WTC11 (cell line): ENCODE measurements around the gene FGR. TPM values are rescaled to one million over a fixed set of nuclear protein-coding genes. Genes with fewer than 3 reads are reported as not detected.

Experiments used
- ATAC-seq: fragments of 200-7000 bp; cut with Tn5 transposase; 2 replicates; pipeline ENCODE4 v1.10.0; 2021; ENCODE audit warnings: mild to moderate bottlenecking, moderate library complexity
- CTCF ChIA-PET: fragments of 300-600 bp; sonication (Branson Sonifier 250); formaldehyde crosslinking; loops from one replicate; lab custom pipeline; 2021; ENCODE audit warnings: antibody characterized with exemption; lab: Charles Lee
- POLR2A ChIA-PET: fragments of 350-600 bp; sonication (Branson Sonifier 250); formaldehyde crosslinking; loops from one replicate; lab custom pipeline; 2021; ENCODE audit warnings: antibody characterized with exemption; lab: Charles Lee
- DNase-seq: peaks from one replicate; pipeline ENCODE4 v3.0.0; 2021; ENCODE audit warnings: low spot score
- H3K27ac Mint-ChIP-seq: 2 replicates; pipeline ENCODE4 v1.8.0; 2021; ENCODE audit warnings: mixed read lengths
- H3K27me3 Mint-ChIP-seq: 2 replicates; pipeline ENCODE4 v1.8.0; 2021; ENCODE audit warnings: low read depth, mild to moderate bottlenecking, moderate library complexity, mixed read lengths
- H3K36me3 Mint-ChIP-seq: 2 replicates; pipeline ENCODE4 v1.8.0; 2021; ENCODE audit warnings: mixed read lengths
- H3K4me1 Mint-ChIP-seq: 2 replicates; pipeline ENCODE4 v1.8.0; 2022; ENCODE audit warnings: mixed read lengths
- H3K4me3 Mint-ChIP-seq: 2 replicates; pipeline ENCODE4 v1.8.0; 2021; ENCODE audit warnings: mild to moderate bottlenecking, moderate library complexity, mixed read lengths
- H3K9me3 Mint-ChIP-seq: 2 replicates; pipeline ENCODE4 v1.8.0; 2021; ENCODE audit warnings: mixed read lengths
- EMX1 ChIP-seq: fragments of 250-450 bp; sonication (Bioruptor Pico); IDR thresholded peaks from 2 replicates; pipeline ENCODE4 v1.8.0; 2021; ENCODE audit warnings: mild to moderate bottlenecking
- ETV6 ChIP-seq: sonication (generic); formaldehyde crosslinking; IDR thresholded peaks from 2 replicates; pipeline ENCODE4 v1.8.1; 2022; ENCODE audit warnings: mild to moderate bottlenecking, missing genetic modification reagents
- FOXK1 ChIP-seq: sonication (generic); formaldehyde crosslinking; IDR thresholded peaks from 2 replicates; pipeline ENCODE4 v1.8.0; 2022; ENCODE audit warnings: mild to moderate bottlenecking, moderate library complexity, missing genetic modification reagents
- FOXP1 ChIP-seq: sonication (generic); formaldehyde crosslinking; IDR thresholded peaks from 2 replicates; pipeline ENCODE4 v1.8.0; 2022; ENCODE audit warnings: missing genetic modification reagents, mild to moderate bottlenecking, moderate library complexity, borderline replicate concordance
- IRF1 ChIP-seq: sonication (generic); formaldehyde crosslinking; IDR thresholded peaks from 2 replicates; pipeline ENCODE4 v1.8.0; 2023; ENCODE audit warnings: missing genetic modification reagents
- JAZF1 ChIP-seq: fragments of 250-450 bp; sonication (Bioruptor Pico); IDR thresholded peaks from 2 replicates; pipeline ENCODE4 v1.9.0; 2021; ENCODE audit warnings: moderate library complexity, mild to moderate bottlenecking, inconsistent platforms
- MXD4 ChIP-seq: fragments of 250-450 bp; sonication (Bioruptor Pico); IDR thresholded peaks from 2 replicates; pipeline ENCODE4 v1.8.0; 2021; ENCODE audit warnings: mild to moderate bottlenecking, moderate library complexity, borderline replicate concordance
- NFATC4 ChIP-seq: fragments of 250-450 bp; sonication (Bioruptor Pico); IDR thresholded peaks from 2 replicates; pipeline ENCODE4 v1.9.0; 2021; ENCODE audit warnings: mild to moderate bottlenecking
- NR2C2 ChIP-seq: sonication (generic); formaldehyde crosslinking; IDR thresholded peaks from 2 replicates; pipeline ENCODE4 v1.8.0; 2022; ENCODE audit warnings: mild to moderate bottlenecking, missing genetic modification reagents
- NR3C1 ChIP-seq: sonication (generic); formaldehyde crosslinking; conservative IDR thresholded peaks from 2 replicates; pipeline ENCODE4 v1.8.1; 2023; ENCODE audit warnings: low read depth, mild to moderate bottlenecking, missing genetic modification reagents
- OVOL2 ChIP-seq: fragments of 250-450 bp; sonication (Bioruptor Pico); IDR thresholded peaks from 2 replicates; pipeline ENCODE4 v1.9.0; 2021; ENCODE audit warnings: mild to moderate bottlenecking, borderline replicate concordance
- PREB ChIP-seq: sonication (generic); formaldehyde crosslinking; IDR thresholded peaks from 2 replicates; pipeline ENCODE4 v1.8.1; 2022; ENCODE audit warnings: mild to moderate bottlenecking, missing genetic modification reagents, moderate library complexity, borderline replicate concordance
- RORB ChIP-seq: fragments of 250-450 bp; sonication (Bioruptor Pico); IDR thresholded peaks from 2 replicates; pipeline ENCODE4 v1.9.0; 2021; ENCODE audit warnings: mild to moderate bottlenecking
- SMAD3 ChIP-seq: sonication (generic); formaldehyde crosslinking; IDR thresholded peaks from 2 replicates; pipeline ENCODE4 v1.8.0; 2022; ENCODE audit warnings: missing genetic modification reagents, mild to moderate bottlenecking, borderline replicate concordance
- SOX15 ChIP-seq: fragments of 250-450 bp; sonication (Bioruptor Pico); IDR thresholded peaks from 2 replicates; pipeline ENCODE4 v1.9.0; 2021; ENCODE audit warnings: mild to moderate bottlenecking
- STAT6 ChIP-seq: sonication (generic); formaldehyde crosslinking; conservative IDR thresholded peaks from 2 replicates; pipeline ENCODE4 v1.8.1; 2023; ENCODE audit warnings: mild to moderate bottlenecking, low read depth, missing genetic modification reagents, moderate library complexity
- USF2 ChIP-seq: sonication (generic); formaldehyde crosslinking; IDR thresholded peaks from 2 replicates; pipeline ENCODE4 v1.8.1; 2023; ENCODE audit warnings: mild to moderate bottlenecking, missing genetic modification reagents, moderate library complexity
- ZMAT4 ChIP-seq: fragments of 250-450 bp; sonication (Bioruptor Pico); IDR thresholded peaks from 2 replicates; pipeline ENCODE4 v1.9.0; 2021; ENCODE audit warnings: mild to moderate bottlenecking
- ZNF138 ChIP-seq: sonication (generic); formaldehyde crosslinking; conservative IDR thresholded peaks from 2 replicates; pipeline ENCODE4 v1.8.1; 2022; ENCODE audit warnings: mild to moderate bottlenecking, moderate library complexity, missing genetic modification reagents
- ZNF317 ChIP-seq: sonication (generic); formaldehyde crosslinking; IDR thresholded peaks from 2 replicates; pipeline ENCODE4 v1.8.1; 2023; ENCODE audit warnings: low read depth, mild to moderate bottlenecking, moderate library complexity, missing genetic modification reagents, borderline replicate concordance
- total RNA-seq: library from RNA; stranded (reverse); gene quantifications from 3 replicates; pipeline ENCODE4 v1.2.3, GENCODE V29; 2021

FGR gene
- total RNA-seq, 1 experiment from 2014 or later: 0.77 TPM

- ATAC-seq (no peak), DNase-seq (no peak)
- no peaks in the 10 kb centered on the region for H3K9me3 Mint-ChIP-seq
- no peak for TF ChIP-seq FOXK1
- no peak for TF ChIP-seq PREB (CRISPR knock-in tag)
- TF ChIP-seq NR2C2: no peak
- TF ChIP-seq ZNF317 (CRISPR knock-in tag): no peak
- TF ChIP-seq SMAD3 (CRISPR knock-in tag): no peak
- no peak for TF ChIP-seq ZMAT4 (CRISPR knock-in tag)
- no peak for TF ChIP-seq SOX15
- no peak for TF ChIP-seq NR3C1
- TF ChIP-seq STAT6 (CRISPR knock-in tag): no peak
- no peak for TF ChIP-seq MXD4
- TF ChIP-seq IRF1 (CRISPR knock-in tag): no peak
- TF ChIP-seq FOXP1 (CRISPR knock-in tag): no peak
- no peak for TF ChIP-seq NFATC4 (CRISPR knock-in tag)
- TF ChIP-seq ETV6 (CRISPR knock-in tag): no peak
- TF ChIP-seq JAZF1 (CRISPR knock-in tag): no peak
- TF ChIP-seq USF2 (CRISPR knock-in tag): no peak
- no peak for TF ChIP-seq EMX1 (CRISPR knock-in tag)
- H3K27ac Mint-ChIP-seq: no peak overlapping the region
- ChIA-PET CTCF (interaction anchor here (1.0 to 13.6 kb wide), 6 partner anchors 10 to 200 kb away, joined by 3 to 366 read pairs (median 4); no protein-coding TSS in a partner anchor), POLR2A (interaction anchor here (0.6 to 0.8 kb wide), 2 partner anchors 138 to 149 kb away, joined by 3 to 8 read pairs; no protein-coding TSS in a partner anchor)
- H3K4me1 Mint-ChIP-seq: peaks cover 19% of the 10 kb centered on the region
- no peaks in the 10 kb centered on the region for H3K27me3 Mint-ChIP-seq
- no peak overlapping the region for H3K4me3 Mint-ChIP-seq
- H3K36me3 Mint-ChIP-seq: no peaks in the 10 kb centered on the region
These were observed 40.1 kb downstream of the FGR start for GRCh38 chr1:27594564-27595510.

GRCh38 chr1:27593678-27594563, 41.1 kb downstream of the FGR start:
- CTCF ChIA-PET: interaction anchor here (1.0 to 13.6 kb wide), 10 partner anchors 11 to 287 kb away, joined by 3 to 366 read pairs (median 5); partner anchors contain the start of gene STX12
- Mint-ChIP-seq H3K27me3 (no peaks in the 10 kb centered on the region), H3K36me3 (no peaks in the 10 kb centered on the region), H3K27ac (peak overlapping the region; percentile 75; the same call in 1 of the 2 replicates), H3K4me1 (peaks cover 12% of the 10 kb centered on the region), H3K9me3 (no peaks in the 10 kb centered on the region), H3K4me3 (peak overlapping the region; percentile 59)
- POLR2A ChIA-PET: no interaction called here
- ATAC-seq: no peak
- no peak for TF ChIP-seq ZNF138 (CRISPR knock-in tag)
- TF ChIP-seq OVOL2 (CRISPR knock-in tag): no peak
- no peak for TF ChIP-seq RORB
- DNase-seq: no peak
